ENCODE results near the gene PTPN21.

Gene PTPN21

GRCh38 chr14:88568196-88568595 lies 13.4 kb upstream of the PTPN21 start:
- H3K4me3 ChIP-seq (ENCODE audit: low read depth, low read length) = no peak overlapping the region
- no peak for DNase-seq (ENCODE audit: low read depth, low spot score)
- in situ Hi-C loops (cut with HindIII; ENCODE audit: low sequenced_read_pairs) = no loop called here
- TF ChIP-seq CTCF (IDR thresholded peaks at IDR 0.05; ENCODE audit: low read depth, low read length) = no peak

GRCh38 chr14:88565427-88565826 lies 10.6 kb upstream of the PTPN21 start:
- no peak for DNase-seq (ENCODE audit: low read depth, low spot score)
- no peak for TF ChIP-seq CTCF (IDR thresholded peaks at IDR 0.05; ENCODE audit: low read depth, low read length)
- in situ Hi-C loops (cut with HindIII; ENCODE audit: low sequenced_read_pairs) = no loop called here
- H3K4me3 ChIP-seq (ENCODE audit: low read depth, low read length) = no peak overlapping the region

DNA sequence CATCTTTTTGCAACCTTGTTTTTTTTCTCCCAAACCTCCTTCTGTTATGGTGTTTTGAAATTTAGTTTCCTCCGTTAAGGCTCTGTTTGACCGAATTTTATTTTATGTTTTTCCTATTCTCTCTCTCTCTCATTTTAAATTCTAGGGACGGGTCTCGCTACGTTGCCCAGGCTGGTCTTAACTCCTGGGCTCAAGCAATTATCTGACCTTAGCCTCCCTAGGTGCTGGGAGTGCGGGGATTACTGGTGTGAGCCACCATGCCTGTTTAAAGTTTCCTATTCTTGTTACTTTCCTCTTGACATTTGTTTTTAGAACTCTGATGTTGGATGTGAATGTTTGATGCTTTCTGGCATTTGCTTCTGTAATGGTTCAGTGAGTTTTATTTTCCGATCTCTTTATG lies 9.0 kb upstream of the PTPN21 start:
- H3K4me3 ChIP-seq (ENCODE audit: low read depth, low read length) = peak overlapping the region; percentile 74
- no peak for TF ChIP-seq CTCF (IDR thresholded peaks at IDR 0.05; ENCODE audit: low read depth, low read length)
- DNase-seq (ENCODE audit: low read depth, low spot score) = no peak
- in situ Hi-C loops (cut with HindIII; ENCODE audit: low sequenced_read_pairs) = no loop called here

DNA sequence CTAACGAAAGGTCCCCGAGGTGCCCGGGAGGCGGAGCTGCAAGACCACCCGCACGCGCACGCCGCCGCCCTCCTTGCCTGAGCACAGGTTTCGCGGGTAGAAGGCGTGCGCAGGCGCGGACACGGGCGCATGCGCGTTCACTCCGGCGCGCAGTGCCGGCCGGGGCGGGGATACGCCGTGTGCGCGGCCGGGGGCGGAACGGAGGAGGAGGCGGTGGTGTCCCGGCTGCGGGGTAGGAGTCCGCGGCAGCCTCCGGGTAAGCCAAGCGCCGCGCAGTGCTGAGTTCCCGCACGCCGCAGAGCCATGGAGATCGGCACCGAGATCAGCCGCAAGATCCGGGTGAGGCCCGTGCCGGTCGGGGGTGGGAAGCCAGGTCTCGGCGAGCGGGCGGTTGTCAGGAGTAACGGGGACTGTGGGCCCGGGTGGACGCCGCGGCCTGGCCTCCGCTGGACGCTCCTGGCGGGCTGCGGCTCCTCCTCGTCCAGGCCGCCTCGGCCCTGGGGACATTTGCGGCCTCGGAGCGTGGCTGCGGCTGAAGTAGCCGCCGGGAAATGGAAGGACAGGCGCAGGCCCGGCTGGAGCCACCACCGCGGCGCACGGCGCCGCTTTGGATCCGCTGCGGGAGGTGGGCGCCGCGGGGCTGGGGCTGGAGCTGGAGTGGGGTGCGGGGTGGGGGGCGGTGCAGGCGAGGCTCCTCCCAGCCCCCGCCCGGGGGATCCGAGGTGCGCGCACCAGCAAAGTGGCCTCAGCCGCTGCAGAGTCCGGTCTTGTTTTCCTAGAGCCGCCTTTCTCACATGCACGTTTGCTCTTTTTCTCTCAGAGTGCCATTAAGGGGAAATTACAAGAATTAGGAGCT lies 8.3 kb upstream of the PTPN21 start, which contains the start of gene ZC3H14:
Gene ZC3H14, plus strand, starts transcription at position 207 of the 856 bp plus-strand sequence. Its CDS starts 97 bp downstream, at position 304.
- DNase-seq (ENCODE audit: low read depth, low spot score) = peak; percentile 88
- peak within 1 kb of the TSS; percentile 74 for H3K4me3 ChIP-seq (ENCODE audit: low read depth, low read length)
- in situ Hi-C loops (cut with HindIII; ENCODE audit: low sequenced_read_pairs) = no loop called here
- TF ChIP-seq CTCF (IDR thresholded peaks at IDR 0.05; ENCODE audit: low read depth, low read length) = no peak

GRCh38 chr14:88562532-88562830 lies 7.7 kb upstream of the PTPN21 start:
- DNase-seq (ENCODE audit: low read depth, low spot score) = no peak

DNA sequence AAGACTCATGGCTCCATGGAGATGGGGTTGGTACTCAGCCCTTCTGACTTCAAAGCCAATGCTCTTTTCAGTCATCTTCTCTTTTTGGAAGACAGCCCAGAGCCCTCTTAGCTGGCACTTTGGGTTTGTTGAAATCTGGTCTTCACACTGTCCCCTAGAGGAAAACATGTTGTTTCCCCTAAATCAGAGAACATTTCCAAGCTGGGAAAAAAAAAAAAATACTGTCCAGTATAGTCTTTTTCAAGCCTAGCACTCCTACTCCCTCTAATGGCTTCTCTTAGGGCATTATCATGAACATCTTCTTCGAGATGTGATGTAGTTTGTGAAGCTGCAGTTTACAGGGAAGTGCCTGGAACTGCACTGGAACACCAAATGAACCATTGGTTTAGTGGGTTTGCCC lies 5.0 kb upstream of the PTPN21 start:
- in situ Hi-C loops (cut with HindIII; ENCODE audit: low sequenced_read_pairs) = no loop called here
- DNase-seq (ENCODE audit: low read depth, low spot score) = peak; percentile 64
- TF ChIP-seq CTCF (IDR thresholded peaks at IDR 0.05; ENCODE audit: low read depth, low read length) = peak; percentile 59
- no peak overlapping the region for H3K4me3 ChIP-seq (ENCODE audit: low read depth, low read length)

More at GRCh38 chr14:88562532-88562830, 7.7 kb upstream of the PTPN21 start:
- in situ Hi-C loops (cut with HindIII; ENCODE audit: low sequenced_read_pairs) = no loop called here
- H3K4me3 ChIP-seq (ENCODE audit: low read depth, low read length) = peak overlapping the region; percentile 74
- no peak for TF ChIP-seq CTCF (IDR thresholded peaks at IDR 0.05; ENCODE audit: low read depth, low read length)

Measured in astrocyte of the spinal cord (primary cell).